ENCODE data around the gene DQX1. TPM values are rescaled to one million over a fixed set of nuclear protein-coding genes. Genes with fewer than 3 reads are reported as not detected.

Gene DQX1
- total RNA-seq, 1 donor from 2014 or later: 0.47 TPM

DNA sequence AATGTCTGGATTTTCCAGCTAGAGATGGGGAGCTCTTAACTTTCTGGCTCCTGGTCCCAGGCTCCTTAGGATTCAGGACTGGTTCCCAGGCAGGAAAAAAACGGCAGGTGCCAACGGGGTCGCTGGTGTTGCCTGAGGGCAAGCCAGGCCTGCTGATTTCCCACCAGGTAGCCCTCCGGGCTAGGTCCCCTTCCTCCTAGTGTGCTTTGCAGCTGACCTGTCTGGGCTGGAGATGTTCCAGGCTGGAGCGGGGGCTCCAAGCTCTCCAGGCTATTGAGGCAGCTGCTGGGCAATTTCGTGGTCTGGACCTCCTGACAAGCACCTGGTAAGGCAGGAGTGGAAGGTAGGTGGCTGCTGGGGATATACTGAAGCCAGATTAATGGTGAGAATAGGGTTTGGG lies 51.5 kb downstream of the DQX1 start:
- intact Hi-C loops (cut with micrococcal nuclease): loop anchor here (5.0 kb wide), 1 partner anchor 1242 kb away; the partner anchor contains the start of genes CCT7 and PRADC1

DNA sequence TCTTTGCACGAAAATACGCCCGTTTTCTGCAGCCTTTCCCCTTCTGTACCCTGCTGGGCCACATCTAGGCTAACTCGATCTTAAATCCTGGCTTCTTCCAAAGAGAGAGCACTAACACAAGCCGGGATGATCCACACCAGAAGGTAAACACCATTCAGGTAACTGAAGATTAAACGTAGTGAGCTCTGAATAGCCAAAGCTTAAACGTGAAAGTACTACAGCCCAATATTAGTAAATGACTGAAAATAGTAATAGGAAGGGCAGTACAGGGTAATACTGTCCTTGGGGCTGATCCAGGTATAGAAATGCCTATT lies 53.1 kb downstream of the DQX1 start:
- intact Hi-C loops (cut with micrococcal nuclease): loop anchor here (1.0 to 5.0 kb wide), 11 partner anchors 9 to 1241 kb away; partner anchors contain the start of genes AUP1, C2orf81, CCT7 and HTRA2

DNA sequence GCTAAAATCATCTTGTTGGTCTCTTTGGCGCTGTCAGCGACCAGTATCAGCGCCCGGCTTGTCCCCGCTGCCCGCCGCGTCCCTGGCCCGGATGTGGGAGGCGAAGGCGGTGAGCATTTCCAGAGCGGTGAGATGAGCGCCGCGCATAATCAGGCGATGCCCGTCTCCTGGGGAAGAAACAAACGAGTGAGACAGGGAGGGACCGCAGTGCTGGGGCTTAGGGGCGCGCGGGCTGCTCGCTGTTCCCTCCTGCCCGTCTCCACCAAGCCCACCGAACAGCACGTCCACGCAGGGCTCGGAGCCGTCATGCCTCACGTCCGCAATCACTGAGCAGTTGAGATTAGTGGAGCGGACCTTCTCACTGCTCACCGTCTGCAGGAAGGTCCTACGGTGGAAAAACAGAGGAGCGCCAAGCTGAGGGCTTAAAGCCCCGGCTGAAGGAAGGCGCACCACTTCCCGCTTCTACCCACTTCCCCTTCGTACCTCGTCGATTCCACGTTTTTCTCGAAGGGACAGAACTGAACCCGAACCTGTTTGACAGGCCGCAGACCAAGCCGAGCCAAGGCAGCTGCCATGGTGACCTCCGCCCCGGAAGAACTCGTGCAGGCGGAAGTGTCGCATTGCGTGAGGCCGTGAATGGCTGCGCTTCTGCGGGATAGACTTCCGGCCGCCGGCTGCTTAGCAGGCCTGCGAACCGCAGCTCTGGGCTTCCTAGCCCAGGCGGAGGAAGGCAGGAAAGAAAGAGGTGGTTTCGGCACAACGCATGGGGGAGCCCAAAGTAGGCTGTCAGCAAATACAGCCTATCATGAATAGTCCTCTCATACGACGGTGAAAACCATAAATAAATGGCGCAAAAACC lies 53.7 kb downstream of the DQX1 start, which contains the start of gene MRPL53:
MRPL53 (minus strand) TSS at position 595 of the 859 bp plus-strand sequence; CDS start at position 575, 20 bp downstream.
- intact Hi-C loops (cut with micrococcal nuclease): loop anchor here (1.0 to 5.0 kb wide), 11 partner anchors 8 to 1240 kb away; partner anchors contain the start of genes AUP1, C2orf81, CCT7 and HTRA2

DNA sequence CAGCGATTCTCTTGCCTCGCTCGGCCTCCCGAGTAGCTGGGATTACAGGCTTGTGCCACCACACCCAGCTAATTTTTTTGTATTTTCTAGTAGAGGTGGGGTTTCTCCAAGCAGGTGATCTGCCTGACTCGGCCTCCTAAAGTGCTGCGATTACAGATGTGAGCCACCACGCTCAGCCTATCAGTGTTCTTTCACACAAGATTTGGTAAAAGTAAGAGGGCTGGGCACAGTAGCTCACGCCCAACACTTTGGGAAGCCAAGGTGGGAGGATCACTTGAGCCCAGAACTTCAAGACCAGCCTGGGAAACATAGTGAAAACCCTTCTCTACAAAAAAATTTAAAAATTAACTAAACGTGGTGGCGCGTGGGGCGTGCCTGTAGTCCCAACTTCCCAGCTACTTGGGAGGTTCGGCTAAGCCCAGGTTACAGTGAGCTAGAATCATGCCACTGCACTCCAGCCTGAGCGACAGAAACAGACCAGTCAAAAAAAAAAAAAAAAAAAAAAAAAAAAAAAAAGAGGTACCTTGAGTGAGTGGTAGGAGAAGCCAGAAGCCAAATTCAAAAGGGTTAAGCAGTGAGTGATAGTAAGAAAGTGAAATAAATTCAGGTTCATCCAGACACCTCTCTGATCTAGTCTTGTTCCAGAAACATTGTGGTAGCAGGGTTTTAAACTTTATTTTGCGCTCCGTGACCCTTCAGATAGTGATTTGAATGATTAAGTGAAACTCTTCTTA lies 54.5 kb downstream of the DQX1 start:
- intact Hi-C loops (cut with micrococcal nuclease): loop anchor here (1.0 to 5.0 kb wide), 11 partner anchors 7 to 1239 kb away; partner anchors contain the start of genes AUP1, C2orf81, CCT7 and HTRA2

DNA sequence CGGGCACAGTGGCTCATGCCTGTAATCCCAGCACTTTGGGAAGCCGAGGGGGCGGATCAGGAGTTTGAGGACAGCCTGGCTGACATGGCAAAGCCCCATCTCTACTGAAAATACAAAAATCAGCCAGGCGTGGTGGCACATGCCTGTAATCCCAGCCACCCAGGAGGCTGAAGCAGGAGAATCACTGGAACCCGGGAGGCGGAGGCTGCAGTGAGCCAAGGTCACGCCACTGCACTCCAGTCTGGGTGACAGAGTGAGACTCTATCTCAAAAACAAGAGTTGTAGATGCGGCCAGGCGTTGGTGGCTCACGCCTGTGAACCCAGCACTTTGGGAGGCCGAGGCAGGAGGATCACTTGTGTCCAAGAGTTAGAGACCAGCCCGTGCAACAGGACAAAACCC lies 55.3 kb downstream of the DQX1 start:
- intact Hi-C loops (cut with micrococcal nuclease): loop anchor here (5.0 kb wide), 1 partner anchor 1238 kb away; the partner anchor contains the start of genes CCT7 and PRADC1

Other genes with a start within 250 kb of the DQX1 start
- 2.6 and 3.7 TPM in 2 replicates for gene SLC4A5, start 182.8 kb downstream of the DQX1 start, total RNA-seq
- gene DCTN1, start 145.9 kb downstream of the DQX1 start, total RNA-seq: 110 and 111 TPM in 2 replicates
- 3.5 and 3.9 TPM in 2 replicates for gene C2orf81, start 104.6 kb downstream of the DQX1 start, total RNA-seq
- gene WDR54, start 104.5 kb downstream of the DQX1 start, total RNA-seq: 57.2 and 60.2 TPM in 2 replicates
- gene RTKN, start 84.3 kb downstream of the DQX1 start, total RNA-seq: 3.7 and 4.0 TPM in 2 replicates
- gene INO80B, start 71.1 kb downstream of the DQX1 start, total RNA-seq: 52.2 and 52.8 TPM in 2 replicates
- 49.4 and 56.6 TPM in 2 replicates for gene WBP1, start 67.8 kb downstream of the DQX1 start, total RNA-seq
- gene MOGS, start 60.8 kb downstream of the DQX1 start, total RNA-seq: 77.3 and 82.5 TPM in 2 replicates
- gene MRPL53, start 53.6 kb downstream of the DQX1 start, total RNA-seq: 111 and 121 TPM in 2 replicates
- gene CCDC142, start 43.2 kb downstream of the DQX1 start, total RNA-seq: 38.1 and 43.9 TPM in 2 replicates
- 47.9 and 48.3 TPM in 2 replicates for gene TTC31, start 43.1 kb downstream of the DQX1 start, total RNA-seq
- 0.42 and 0.98 TPM in 2 replicates for gene LBX2, start 26.6 kb downstream of the DQX1 start, total RNA-seq
- 36.4 and 44.7 TPM in 2 replicates for gene PCGF1, start 18.5 kb downstream of the DQX1 start, total RNA-seq
- 1.2 and 1.6 TPM in 2 replicates for gene TLX2, start 11.8 kb downstream of the DQX1 start, total RNA-seq
- gene AUP1, start 3.5 kb upstream of the DQX1 start, total RNA-seq: 155 and 156 TPM in 2 replicates
- 60.0 and 61.5 TPM in 2 replicates for gene HTRA2, start 3.7 kb upstream of the DQX1 start, total RNA-seq
- gene LOXL3, start 27.7 kb upstream of the DQX1 start, total RNA-seq: 0.78 and 0.98 TPM in 2 replicates
- gene DOK1, start 28.5 kb upstream of the DQX1 start, total RNA-seq: 47.5 and 51.8 TPM in 2 replicates
- not detected in 2 replicates for gene M1AP, start 122.1 kb upstream of the DQX1 start, total RNA-seq
- gene SEMA4F, start 128.0 kb upstream of the DQX1 start, total RNA-seq: 3.1 and 5.5 TPM in 2 replicates